HG02852 (cell line): ENCODE results near the gene PAGE2B.
"Not testable (repeated sequence)": the region's sequence is repeated elsewhere in the genome, so short reads cannot be mapped to it uniquely, and the experiment has no call there.

Experiments used
- ATAC-seq: cut with Tn5 transposase; IDR thresholded peaks from one replicate; pipeline ENCODE4 v1.9.1; 2021; ENCODE audit warnings: mild to moderate bottlenecking, moderate library complexity; ENCODE audit not compliant: unreplicated experiment

Gene PAGE2B, protein sequence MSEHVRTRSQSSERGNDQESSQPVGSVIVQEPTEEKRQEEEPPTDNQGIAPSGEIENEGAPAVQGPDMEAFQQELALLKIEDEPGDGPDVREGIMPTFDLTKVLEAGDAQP

DNA sequence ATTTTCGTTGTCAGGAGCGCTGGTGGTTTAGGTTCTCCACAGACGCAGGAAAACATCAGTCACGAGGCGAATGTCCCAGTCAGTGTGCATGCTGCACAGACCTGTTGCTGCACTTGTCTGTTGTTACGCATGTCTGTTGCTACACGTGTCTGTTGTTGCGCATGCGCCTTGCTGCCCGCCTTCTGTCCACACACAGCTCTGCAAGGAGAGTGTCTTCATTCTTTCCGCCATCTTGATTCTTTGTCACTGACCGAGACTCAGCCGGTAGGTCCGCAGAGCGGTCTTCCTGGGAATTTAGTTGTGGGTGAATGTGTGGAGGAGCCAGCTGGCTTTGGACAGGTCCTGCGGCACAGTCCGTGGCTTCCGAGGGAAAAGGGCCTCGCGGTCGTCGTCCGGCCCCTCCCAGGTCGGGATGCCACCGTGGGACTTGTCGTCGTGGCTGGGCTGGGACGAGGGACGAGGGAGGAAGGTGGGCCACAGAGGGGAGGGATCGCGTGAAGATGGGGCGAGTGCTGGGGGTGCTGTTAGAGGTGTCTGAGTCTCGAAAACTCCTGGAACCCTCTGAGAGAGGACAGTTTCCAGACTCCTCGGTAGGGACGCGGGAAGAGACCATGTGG is at the start of gene PAGE2B:
Gene PAGE2B, plus strand, starts transcription at position 180 of the 617 bp plus-strand sequence. CDS start 1,012 bp downstream, outside the sequence.
- no peak for ATAC-seq

DNA sequence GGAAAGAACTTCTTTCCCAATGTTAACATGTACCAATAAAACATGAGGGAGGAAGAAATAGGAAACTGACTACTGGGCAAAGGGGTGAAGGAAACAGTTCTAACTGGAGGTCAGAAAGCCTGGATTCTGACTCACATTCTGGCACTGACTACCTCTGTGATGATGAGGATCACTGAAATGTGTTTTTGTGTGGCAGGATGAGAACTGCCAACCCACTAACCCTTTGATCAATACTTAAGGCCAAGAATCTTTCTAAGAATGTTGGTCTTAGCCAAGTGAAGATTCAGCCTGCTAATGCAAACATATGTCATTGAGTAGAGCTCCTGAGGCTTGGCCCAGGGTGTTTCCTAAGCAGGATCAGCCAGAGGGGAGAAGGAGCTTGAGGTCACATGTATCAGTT is 48.7 kb upstream of the PAGE2B start:
- ATAC-seq = no peak

DNA sequence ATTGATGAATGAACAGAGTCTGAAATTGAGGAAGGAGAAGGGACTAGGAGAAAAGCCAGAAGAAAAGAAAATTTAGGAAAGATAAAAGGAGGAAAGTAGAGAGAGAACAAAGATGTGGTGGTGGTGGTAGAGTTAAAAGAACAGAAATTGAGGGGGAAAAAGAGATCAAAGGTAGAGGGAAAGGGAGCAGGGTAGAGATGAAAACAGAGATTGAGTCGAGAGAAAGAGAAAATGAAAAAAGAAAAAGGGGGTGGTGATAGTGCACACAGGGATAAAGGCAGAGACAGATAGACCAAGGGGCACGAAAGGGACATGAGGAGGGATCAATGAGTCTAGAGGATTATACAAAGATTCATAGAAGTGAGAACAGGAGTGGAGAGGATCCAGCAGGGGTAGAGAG is 48.0 kb upstream of the PAGE2B start:
- ATAC-seq = no peak

DNA sequence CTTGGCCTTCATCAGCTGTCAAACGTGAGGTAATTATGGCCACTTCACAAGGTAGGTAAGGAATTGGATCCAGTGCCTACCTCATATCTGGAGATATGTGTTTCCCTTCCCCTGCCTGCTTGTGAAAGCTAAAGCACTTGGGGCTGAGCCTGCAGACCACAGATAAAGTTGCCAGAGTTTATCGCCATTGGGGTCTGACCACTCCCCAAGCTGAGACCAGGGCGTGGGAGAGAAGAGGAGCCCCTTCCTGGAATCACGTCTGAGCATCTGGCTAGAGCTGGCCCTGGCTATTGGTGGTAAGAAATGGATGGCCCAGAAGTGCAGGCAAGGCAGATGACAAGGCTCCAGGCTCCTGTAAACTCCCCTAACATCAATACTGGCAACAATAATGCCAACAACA is 46.8 kb upstream of the PAGE2B start:
- no peak for ATAC-seq

DNA sequence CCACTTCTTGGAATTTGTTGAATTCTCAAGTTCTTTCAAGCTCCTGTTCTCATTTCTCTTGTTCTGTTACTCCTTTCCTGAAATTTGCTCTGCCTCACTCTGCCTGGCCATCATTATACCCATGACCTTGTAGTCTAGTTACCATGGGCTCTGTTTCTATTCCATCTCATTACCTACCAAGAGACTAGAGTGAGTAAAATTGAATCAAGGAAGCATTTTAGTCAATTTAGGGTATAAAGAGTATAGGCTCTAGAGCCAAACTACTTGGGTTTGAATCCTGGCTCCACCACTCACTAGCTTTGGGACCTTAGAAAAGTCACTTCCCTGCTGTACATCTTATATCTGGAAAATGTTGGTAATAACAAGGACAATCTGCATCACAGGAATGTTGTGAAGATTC is 46.2 kb upstream of the PAGE2B start:
- no peak for ATAC-seq

DNA sequence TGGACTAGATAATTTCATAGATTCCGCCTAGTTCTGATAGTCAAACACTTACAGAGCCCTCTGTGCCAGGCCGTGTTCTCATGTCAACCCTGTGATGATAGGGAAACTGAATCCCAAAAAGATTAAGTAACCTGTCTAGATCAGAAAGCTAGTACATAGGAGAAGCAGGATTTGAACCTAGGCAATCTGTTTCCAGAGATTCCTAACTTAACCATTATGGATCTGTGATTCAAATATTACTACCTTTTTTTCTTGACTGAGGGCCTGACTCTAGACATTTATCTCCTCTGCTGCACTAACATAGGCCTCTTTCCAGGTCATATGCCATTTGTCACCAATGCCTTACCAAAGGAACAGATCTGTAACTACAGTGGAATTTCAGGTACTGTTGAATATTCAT is 45.5 kb upstream of the PAGE2B start:
- ATAC-seq = no peak

DNA sequence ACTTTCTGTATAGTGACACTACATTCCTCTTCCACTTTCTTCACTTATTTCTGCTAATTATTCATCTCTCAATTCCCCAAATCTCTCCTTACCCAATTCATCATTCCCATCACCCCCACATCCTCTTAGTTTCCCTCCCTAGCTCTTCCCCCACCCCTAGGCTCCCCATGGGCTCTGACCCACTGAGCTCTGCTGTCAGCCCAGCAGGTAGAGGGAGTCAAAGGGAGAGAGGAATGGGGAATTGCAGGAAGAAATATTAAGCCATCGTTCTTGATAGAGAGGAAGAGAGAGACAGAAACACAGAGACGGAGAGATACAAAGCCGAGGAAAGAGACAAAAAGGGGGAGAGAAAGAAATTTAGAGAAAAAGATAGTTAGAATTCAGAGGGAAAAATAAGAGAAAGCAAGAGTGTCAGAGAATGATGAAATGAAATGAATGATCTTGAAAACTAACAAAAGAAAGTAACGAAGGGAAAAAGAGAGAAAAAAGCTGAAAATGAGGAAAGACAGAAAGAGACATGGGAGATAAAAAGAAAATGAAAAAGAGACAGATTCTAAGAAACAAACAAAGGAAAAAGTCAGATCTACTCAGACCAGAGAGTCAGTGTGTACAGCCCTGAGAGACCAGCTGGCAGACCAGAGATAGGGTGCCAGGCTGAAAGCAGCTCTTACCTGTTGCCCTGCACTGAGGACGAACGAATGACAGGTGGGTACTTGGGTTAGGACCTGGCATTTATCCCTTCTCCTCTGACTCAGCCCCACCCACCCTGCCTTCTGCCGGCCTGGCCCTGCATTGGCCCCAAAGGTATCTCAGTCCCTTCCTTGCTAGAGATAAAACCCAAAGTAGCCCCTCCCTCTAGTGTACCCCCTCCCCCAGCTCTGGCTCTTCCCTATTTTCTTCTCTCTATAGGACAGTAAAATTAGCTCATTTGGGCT is 44.3 kb upstream of the PAGE2B start, which contains the start of gene ALAS2:
Gene ALAS2, minus strand, starts transcription at position 707 of the 935 bp plus-strand sequence. CDS start 4,977 bp downstream, outside the sequence.
- ATAC-seq = no peak

DNA sequence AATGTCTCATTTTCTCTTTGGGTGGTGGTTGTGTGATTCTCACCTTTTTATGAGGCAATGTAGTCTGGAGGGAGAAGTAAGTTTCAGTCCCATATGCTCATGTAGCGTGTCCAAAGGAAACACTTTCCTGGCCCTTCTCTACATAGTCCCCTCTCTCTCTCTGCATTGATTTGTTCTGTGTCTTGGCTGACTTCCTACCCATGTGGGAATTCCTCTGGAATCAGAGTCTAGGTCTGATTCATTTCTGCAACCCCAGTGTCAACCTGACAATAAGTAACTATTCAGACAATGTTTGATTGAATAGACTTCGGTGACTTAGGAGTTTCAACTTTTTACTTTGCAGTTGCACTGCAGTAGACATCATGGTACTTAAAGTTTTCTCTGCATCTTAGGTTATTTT is 41.4 kb upstream of the PAGE2B start:
- no peak for ATAC-seq

DNA sequence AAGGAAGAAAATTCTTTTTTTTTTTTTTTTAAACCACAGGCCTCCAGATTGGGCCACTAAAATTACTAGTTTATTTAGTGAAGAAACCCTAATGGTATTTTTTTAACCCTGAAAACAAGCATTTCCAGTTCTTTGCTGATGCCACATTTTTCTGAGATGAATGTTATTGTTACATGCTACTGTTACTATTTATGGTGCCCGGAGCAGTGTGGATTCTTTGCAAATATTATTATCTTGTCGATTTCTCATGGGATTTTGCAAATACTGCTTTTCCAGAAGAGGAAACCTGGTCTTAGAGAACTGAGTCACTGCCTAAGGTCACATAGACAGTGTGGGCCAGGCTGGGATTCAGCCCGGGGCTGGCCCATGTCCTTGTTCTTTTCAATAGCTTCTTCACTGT is 35.4 kb upstream of the PAGE2B start:
- no peak for ATAC-seq

DNA sequence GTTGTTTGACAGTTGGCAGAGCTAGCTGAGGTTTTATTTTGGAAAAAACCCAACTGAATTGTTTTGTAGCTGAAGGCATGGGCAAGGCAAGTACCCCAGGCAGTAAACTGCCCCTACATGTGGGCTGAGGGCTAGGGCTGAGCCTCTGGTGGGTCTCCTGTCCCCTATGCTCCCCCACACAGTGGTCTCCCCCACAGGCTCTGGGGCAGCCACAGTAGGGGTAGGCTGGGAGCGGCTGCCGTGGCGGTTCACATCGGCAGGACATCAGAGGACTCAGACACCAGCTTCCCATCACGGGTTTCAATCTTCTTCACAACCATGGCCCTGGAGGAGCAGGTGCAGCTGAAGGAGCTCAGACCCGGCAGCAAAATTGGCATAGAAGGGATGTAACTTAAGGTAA is 33.3 kb upstream of the PAGE2B start:
- ATAC-seq = no peak

DNA sequence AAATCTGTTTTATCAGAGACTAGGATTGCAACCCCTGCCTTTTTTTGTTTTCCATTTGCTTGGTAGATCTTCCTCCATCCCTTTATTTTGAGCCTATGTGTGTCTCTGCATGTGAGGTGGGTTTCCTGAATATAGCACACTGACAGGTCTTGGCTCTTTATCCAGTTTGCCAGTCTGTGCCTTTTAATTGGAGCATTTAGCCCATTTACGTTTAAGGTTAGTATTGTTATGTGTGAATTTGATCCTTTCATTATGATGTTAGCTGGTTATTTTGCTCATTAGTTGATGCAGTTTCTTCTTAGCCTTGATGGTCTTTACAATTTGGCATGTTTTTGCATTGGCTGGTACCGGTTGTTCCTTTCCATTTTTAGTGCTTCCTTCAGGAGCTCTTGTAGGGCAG is 24.2 kb upstream of the PAGE2B start:
- not testable (repeated sequence) for ATAC-seq

DNA sequence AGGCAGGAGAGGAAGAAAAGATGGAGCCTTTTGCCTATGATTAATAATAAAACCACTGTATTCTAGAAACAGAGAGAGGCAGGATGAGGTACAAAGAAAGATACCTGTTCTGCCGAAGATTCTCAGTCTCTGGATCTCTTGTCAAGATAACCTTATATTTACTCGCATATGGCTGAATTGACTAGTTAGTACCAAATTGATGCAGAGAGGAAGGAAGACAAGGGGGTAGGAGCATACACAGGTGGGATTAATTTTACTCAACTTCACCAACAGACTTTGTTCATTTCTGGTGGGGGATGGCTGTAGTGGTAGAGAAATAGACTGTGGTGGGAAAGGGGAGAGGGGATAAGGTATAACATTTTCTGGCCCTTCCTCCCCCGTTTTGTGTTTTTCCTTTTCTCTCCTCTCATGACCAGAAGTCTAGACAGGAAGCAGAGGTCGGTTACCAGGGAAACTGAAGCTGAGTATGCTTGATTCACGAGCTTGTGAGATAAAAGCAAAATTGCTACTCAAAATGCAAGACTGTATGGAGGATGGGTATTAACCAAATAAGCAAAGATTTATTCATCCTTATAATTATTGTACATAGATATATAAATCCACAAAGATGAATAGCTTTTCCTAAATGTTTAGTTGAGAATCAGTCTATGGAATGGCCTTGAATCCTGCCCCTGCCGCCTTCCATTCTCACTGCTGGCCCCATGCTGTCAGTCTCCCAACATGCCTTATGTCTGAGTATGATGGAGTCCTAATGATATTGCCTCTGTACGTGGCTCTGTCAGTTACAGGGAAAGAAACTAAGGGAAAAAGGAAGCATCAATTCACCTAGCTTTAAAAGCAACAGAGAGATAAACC is 17.8 kb upstream of the PAGE2B start:
- no peak for ATAC-seq

DNA sequence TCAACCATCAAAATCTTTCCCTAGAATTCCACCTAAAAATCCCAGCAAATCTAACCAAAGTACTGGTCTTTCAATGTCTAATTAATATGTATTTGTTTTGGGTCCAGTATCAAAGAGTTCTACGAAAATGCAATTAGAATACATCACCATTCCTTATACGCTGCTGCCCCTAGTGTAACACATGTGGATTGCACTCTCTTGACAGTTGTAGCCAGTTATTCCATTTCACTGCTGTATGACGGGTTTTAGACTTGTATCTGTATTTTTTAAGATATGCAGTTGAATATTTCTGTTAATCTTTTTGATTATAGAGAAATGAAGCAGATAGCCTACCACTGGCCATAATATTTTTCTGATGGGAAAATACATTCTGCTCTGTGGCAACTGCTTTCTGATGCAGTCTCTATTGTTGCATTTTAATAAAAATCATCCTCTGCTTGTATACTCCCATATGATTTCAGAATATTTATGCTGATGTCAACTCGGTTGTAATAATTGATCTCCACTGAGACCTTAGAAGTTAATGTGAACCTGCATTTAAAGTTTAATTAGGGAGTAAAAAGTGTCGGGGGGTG is 17.1 kb upstream of the PAGE2B start:
- ATAC-seq = peak; percentile 75

DNA sequence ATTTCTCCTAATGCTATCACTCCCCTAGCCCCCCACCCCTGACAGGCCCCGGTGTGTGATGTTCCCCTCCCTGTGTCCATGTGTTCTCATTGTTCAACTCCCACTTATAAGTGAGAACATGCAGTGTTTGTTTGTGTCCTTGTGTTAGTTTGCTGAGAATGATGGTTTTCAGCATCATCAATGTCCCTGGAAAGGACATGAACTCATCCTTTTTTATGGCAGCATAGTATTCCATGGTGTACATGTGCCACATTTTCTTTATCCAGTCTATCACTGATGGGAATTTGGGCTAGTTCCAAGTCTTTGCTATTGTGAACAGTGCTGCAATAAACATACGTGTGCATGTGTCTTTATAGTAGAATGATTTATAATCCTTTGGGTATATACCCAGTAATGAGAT is 7.7 kb upstream of the PAGE2B start:
- ATAC-seq = not testable (repeated sequence)

DNA sequence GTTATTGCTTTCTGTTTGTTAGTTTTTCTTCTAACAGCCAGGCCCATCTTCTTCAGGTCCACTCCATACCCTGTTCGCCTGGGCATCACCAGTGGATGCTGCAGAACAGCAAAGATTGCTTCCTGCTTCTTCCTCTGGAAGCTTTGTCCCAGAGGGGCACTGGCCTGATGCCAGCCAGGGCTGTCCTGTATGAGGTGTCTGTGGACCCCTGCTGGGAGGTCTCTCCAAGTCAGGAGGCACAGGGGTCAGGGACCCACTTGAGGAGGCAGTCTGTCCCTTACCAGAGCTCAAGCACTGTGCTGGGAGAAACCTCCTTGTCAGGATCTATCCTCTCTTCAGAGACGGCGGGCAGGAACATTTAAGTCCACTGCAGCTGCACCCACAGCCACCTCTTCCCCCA is 2.5 kb upstream of the PAGE2B start:
- ATAC-seq = no peak

DNA sequence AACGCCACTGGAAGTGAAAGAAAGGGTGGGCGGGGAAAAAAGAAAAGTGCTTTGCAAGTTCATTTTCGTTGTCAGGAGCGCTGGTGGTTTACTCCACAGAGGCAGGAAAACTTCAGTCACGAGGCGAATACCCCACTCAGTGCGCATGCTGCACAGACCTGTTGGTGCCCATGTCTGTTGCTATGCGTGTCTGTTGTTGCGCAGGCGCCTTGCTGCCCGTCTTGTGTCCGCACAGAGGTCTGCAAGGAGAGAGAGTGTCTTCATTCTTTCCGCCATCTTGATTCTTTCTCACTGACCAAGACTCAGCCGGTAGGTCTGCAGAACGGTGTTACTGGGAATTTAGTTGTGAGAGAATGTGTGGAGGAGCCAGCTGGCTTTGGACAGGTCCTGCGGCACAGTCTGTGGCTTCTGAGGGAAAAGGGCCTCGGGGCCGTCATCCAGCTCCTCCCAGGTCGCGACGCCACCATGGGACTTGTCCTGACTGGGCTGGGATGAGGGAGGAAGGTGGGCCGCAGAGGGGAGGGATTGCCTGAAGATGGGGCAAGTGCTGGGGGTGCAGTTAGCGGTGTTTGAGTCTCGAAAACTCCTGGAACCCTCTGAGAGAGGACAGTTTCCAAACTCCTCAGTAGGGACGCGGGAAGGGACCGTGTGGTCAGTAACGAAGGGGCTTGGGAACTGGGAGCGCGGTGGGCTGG is 14.1 kb downstream of the PAGE2B start, which contains the start of gene PAGE2:
Gene PAGE2, plus strand, starts transcription at position 224 of the 695 bp plus-strand sequence. CDS start 1,003 bp downstream, outside the sequence.
- ATAC-seq = no peak

DNA sequence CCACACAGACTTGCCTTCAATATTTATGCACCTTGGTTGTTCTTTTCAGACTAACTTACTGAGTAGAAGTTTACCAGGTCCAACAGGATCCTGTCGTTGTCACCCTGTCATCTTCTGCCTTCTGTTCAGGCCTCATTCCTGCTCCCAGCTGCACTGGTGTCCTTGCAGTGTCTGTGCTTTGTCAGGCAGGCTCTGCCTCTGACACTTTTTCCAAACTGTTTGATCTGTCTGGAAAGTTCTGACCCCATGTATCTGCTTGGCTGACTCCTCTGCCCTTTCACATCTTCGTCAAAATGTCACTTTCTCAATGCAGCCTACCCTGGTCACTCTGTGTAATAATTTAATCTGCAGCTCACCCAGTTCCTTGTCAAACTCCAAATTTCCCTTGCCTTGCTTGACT is 23.9 kb downstream of the PAGE2B start:
- ATAC-seq = no peak

DNA sequence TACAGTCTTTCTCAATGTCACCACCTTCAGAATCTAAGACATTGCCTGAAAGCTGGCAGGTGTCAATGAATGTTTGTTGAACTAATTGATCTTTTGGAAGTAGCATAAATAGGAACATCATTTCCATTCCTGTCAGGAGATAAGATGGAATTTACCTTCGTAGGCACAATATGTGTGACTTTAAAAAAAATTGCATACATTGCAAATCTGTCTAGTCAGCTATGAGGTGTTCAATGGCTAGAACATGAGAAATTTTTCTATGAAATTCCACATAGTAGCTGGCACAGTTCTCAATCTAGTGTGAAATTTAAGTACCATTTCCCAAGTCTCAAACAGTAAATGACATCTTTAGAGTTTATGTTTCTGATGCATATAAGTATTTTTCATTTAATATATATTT is 24.3 kb downstream of the PAGE2B start:
- ATAC-seq = no peak

DNA sequence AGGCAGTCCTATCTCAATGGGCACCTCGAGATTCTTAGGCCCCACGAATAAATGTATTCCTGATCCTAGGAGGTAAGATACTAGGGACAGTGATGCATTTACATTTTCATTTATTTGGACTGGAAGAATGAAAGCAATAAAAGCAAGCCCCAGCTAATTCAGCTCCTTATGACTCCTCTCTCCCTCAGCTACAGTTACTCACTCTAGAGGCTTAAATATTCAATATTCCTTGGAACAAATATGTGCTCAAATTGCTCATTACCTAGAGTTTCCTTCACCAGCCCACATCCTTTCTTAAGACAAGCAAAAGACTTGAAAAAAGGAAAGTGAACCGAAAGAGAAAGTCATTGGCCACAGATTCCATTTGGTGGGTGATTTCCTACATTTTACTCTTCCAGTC is 27.9 kb downstream of the PAGE2B start:
- no peak for ATAC-seq

DNA sequence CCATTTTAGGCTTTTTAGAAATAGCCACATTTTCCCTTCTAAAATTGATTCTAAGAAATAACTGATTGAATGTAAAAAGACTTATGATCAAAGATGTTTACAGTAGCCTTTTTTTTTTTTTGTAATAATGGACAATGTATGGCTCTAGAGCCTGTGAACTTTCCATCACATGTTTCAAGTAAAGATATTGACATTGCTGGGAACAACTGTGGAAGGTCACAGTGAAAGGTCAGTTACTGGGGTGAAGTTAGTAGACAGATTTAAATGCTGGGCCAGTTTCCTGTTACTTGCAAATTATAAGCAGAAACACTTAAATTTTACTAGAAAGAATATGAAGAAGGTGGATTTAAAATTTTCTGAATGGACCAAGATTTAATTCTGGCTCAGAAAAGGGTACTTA is 32.4 kb downstream of the PAGE2B start:
- ATAC-seq = no peak
